HepG2 (cell line): ENCODE results near the gene SERTAD4. TPM values are rescaled to one million over a fixed set of nuclear protein-coding genes. Genes with fewer than 3 reads are reported as not detected.

Experiments
- ATAC-seq: fragments of 200-7000 bp; cut with Tn5 transposase; 3 replicates; pipeline ENCODE4 v1.9.1; 2020; ENCODE audit warnings: mild to moderate bottlenecking, moderate library complexity
- BruUV-seq: library from RNA; stranded (reverse); fragments of 400-500 nt; replicated peaks from 2 replicates; lab custom pipeline; 2021; lab: Mats Ljungman, UMichigan
- CTCF ChIA-PET: fragments of 300-600 bp; formaldehyde crosslinking; extraction: SDS; loops from one replicate; lab custom pipeline; 2021; ENCODE audit warnings: low total read pairs, inconsistent platforms, low intra/inter-chr PET ratio; lab: Yijun Ruan, JAX
- POLR2A ChIA-PET: fragments of 350-600 bp; sonication (Branson Sonifier 250); formaldehyde crosslinking; loops from one replicate; lab custom pipeline; 2020; ENCODE audit warnings: antibody characterized with exemption, inconsistent platforms; lab: Yijun Ruan, JAX
- DNase-seq: peaks from one replicate; pipeline ENCODE4 v3.0.0-alpha.2; 2015; ENCODE audit warnings: low spot score
- FAIRE-seq: peaks from 3 replicates; lab custom pipeline; 2011; peaks lifted over from hg19 to GRCh38; lab: Jason Lieb, UNC
- H2AFZ ChIP-seq: one replicate; pipeline ENCODE4 v1.6.1; 2011; ENCODE audit warnings: low read length, inconsistent platforms
- H3K27ac ChIP-seq: fragments of 300-600 bp; 3 replicates; pipeline ENCODE4 v1.8.0; 2011; ENCODE audit warnings: mixed run types, mild to moderate bottlenecking, mixed read lengths, low read length, inconsistent platforms; ENCODE audit not compliant: insufficient read depth; ENCODE audit errors: extremely low read length
- H3K27me3 ChIP-seq, 2 experiments: fragments of 200-600 bp in 1 of 2; 2 replicates in 1 of 2; 3 replicates in 1 of 2; pipeline versions ENCODE4 v1.6.0 to v1.8.0; 2011; ENCODE audit warnings: low read length in 2 of 2, mild to moderate bottlenecking in 2 of 2, moderate library complexity in 2 of 2, inconsistent platforms in 1 of 2; ENCODE audit not compliant: insufficient read depth in 2 of 2, control insufficient read depth in 1 of 2
- H3K36me3 ChIP-seq, 2 experiments: fragments of 200-600 bp in 1 of 2; replicated peaks in 1 of 2; 2 replicates in 1 of 2; 3 replicates in 1 of 2; pipeline versions ENCODE4 v1.5.1 to v1.8.0; 2011; ENCODE audit warnings: low read length in 2 of 2, inconsistent platforms in 1 of 2; ENCODE audit not compliant: insufficient read depth in 2 of 2, control insufficient read depth in 1 of 2
- H3K4me1 ChIP-seq: 2 replicates; pipeline ENCODE4 v1.5.1; 2012; ENCODE audit warnings: low read length, inconsistent platforms; ENCODE audit not compliant: insufficient read depth
- H3K4me2 ChIP-seq: 2 replicates; pipeline ENCODE4 v1.6.0; 2011; ENCODE audit warnings: low read depth, low read length, inconsistent platforms
- H3K4me3 ChIP-seq, 3 experiments: fragments of 200-600 bp in 1 of 3; sonication (generic), shearing (Covaris generic) in 1 of 3; replicated peaks in 1 of 3; 2 replicates each; pipeline ENCODE4 v1.5.1; 2011 to 2016; ENCODE audit warnings: low read length in 3 of 3, inconsistent platforms in 2 of 3, low read depth in 2 of 3, mild to moderate bottlenecking in 2 of 3, control low read depth in 1 of 3, mixed read lengths in 1 of 3; ENCODE audit not compliant: insufficient read depth in 1 of 3
- H3K79me2 ChIP-seq: one replicate; pipeline ENCODE4 v1.6.1; 2011; ENCODE audit warnings: low read length, inconsistent platforms; ENCODE audit not compliant: insufficient read depth
- H3K9ac ChIP-seq: 2 replicates; pipeline ENCODE4 v1.6.0; 2011; ENCODE audit warnings: mild to moderate bottlenecking, low read depth, low read length, inconsistent platforms; ENCODE audit not compliant: insufficient read depth
- H3K9me3 ChIP-seq: 2 replicates; pipeline ENCODE4 v1.5.1; 2012; ENCODE audit warnings: mild to moderate bottlenecking, low read length
- H4K20me1 ChIP-seq: 2 replicates; pipeline ENCODE4 v1.6.0; 2011; ENCODE audit warnings: inconsistent platforms, mild to moderate bottlenecking, low read length, moderate library complexity; ENCODE audit not compliant: insufficient read depth
- EZH2 ChIP-seq: conservative IDR thresholded peaks from 2 replicates; pipeline ENCODE4 v1.6.1; 2012; ENCODE audit warnings: mild to moderate bottlenecking, low read depth, low read length, moderate library complexity
- FOXA1 ChIP-seq, 2 experiments: fragments of 450-650 bp in 1 of 2; sonication (generic) in 1 of 2; formaldehyde crosslinking in 1 of 2; IDR thresholded peaks; 2 replicates each; pipeline versions ENCODE4 v1.4.0 to v1.6.1; 2016 to 2020; ENCODE audit warnings: missing genetic modification reagents in 1 of 2
- HNRNPLL ChIP-seq: fragments of 200-400 bp; formaldehyde crosslinking; IDR thresholded peaks from 2 replicates; pipeline ENCODE4 v1.6.1; 2017; ENCODE audit warnings: mild to moderate bottlenecking, low read depth, low read length; ENCODE audit not compliant: poor library complexity, severe bottlenecking
- MTF2 ChIP-seq: sonication (generic); formaldehyde crosslinking; IDR thresholded peaks from 2 replicates; pipeline ENCODE4 v1.5.0; 2020; ENCODE audit warnings: missing genetic modification reagents, borderline replicate concordance
- MYC ChIP-seq: sonication (generic); formaldehyde crosslinking; IDR thresholded peaks from 2 replicates; pipeline ENCODE4 v1.9.0; 2021; ENCODE audit warnings: missing genetic modification reagents, borderline replicate concordance
- NFYB ChIP-seq: sonication (generic); formaldehyde crosslinking; IDR thresholded peaks from 2 replicates; pipeline ENCODE4 v1.4.0; 2020; ENCODE audit warnings: missing genetic modification reagents
- PATZ1 ChIP-seq: sonication (generic); formaldehyde crosslinking; IDR thresholded peaks from 2 replicates; pipeline ENCODE4 v1.4.0; 2020; ENCODE audit warnings: missing genetic modification reagents
- SOX13 ChIP-seq, 3 experiments: fragments of 450-650 bp in 1 of 3; sonication (generic) in 1 of 3; formaldehyde crosslinking in 1 of 3; IDR thresholded peaks in 2 of 3; conservative IDR thresholded peaks in 1 of 3; 2 replicates each; pipeline versions ENCODE4 v1.5.0 to v1.6.1; 2016 to 2020; ENCODE audit warnings: antibody characterized with exemption in 1 of 3, mild to moderate bottlenecking in 1 of 3, missing compliant biosample characterization in 1 of 3, missing genetic modification reagents in 1 of 3, moderate library complexity in 1 of 3
- TBX2 ChIP-seq: sonication (generic); formaldehyde crosslinking; IDR thresholded peaks from 2 replicates; pipeline ENCODE4 v1.5.0; 2020; ENCODE audit warnings: missing genetic modification reagents, mild to moderate bottlenecking, borderline replicate concordance
- ZFP1 ChIP-seq: IDR thresholded peaks from 2 replicates; pipeline ENCODE4 v1.6.1; 2016
- WGBS: methylation state at CpG from one replicate; pipeline ENCODE4 v1.1.6; 2017; ENCODE audit warnings: low lambda C conversion rate; 5-methylcytosine and 5-hydroxymethylcytosine counted together
- in situ Hi-C: cut with HindIII; loops from 2 replicates; pipeline ENCODE4 v1.10.0; 2017; ENCODE audit warnings: low pct_unique_long_range_greater_than_20kb; ENCODE audit not compliant: extremely low pct_ligation_motif_present
- intact Hi-C: fragments of 100-400 bp; cut with micrococcal nuclease; formaldehyde crosslinking; loops from one replicate; pipeline ENCODE4 v1.10.0; 2022; ENCODE audit not compliant: unreplicated experiment
- polyA plus RNA-seq, 8 experiments: library from polyadenylated mRNA; depleted of rRNA in 3 of 8; stranded (reverse) in 7 of 8; unstranded in 1 of 8; fragments of >200 nt; fragmentation: Illumina TruSeq in 4 of 8; extraction: Trizol in 4 of 8; gene quantifications; 2 replicates each; pipeline versions ENCODE4 v1.2.1 to v1.2.3, GENCODE V29; 2011 to 2016; ENCODE audit warnings: low read depth in 4 of 8, missing spikeins in 1 of 8, mixed read lengths in 1 of 8; ENCODE audit not compliant: insufficient read depth in 1 of 8
- total RNA-seq, 5 experiments: library from RNA; depleted of rRNA; stranded (reverse); fragments of >200 nt; fragmentation: Illumina TruSeq; extraction: Trizol; gene quantifications; 2 replicates each; pipeline ENCODE4 v1.2.3, GENCODE V29; 2016; ENCODE audit warnings: low read depth in 1 of 5

Gene SERTAD4
- total and polyA plus RNA-seq, 2 of the 13 experiments (the other 11 are each of a cell fraction or from before 2014, with no cell fraction given), result not detected

GRCh38 chr1:210233495-210234328 lies 1.1 kb downstream of the SERTAD4 start:
- peaks cover 4 to 66% of the 10 kb centered on the region in 2 experiments for H3K27me3 ChIP-seq
- ChIA-PET POLR2A (no interaction called here), CTCF (no interaction called here)
- H3K9me3 ChIP-seq, result no peaks in the 10 kb centered on the region
- no peak overlapping the region for H3K9ac ChIP-seq
- in situ Hi-C loops, result no loop called here
- intact Hi-C loops, result loop anchor here (10.0 kb wide), 1 partner anchor 81 kb away; no protein-coding TSS in a partner anchor
- no peaks in the 10 kb centered on the region for H4K20me1 ChIP-seq
- ATAC-seq (peak; percentile 71), DNase-seq (no peak), FAIRE-seq (no peak)
- WGBS, result 3% methylated on average over 41 of the region's 61 CpGs
- no TSS peak for BruUV-seq
- H3K36me3 ChIP-seq, result no peaks in the 10 kb centered on the region
- H3K27ac ChIP-seq, result no peak overlapping the region
- peaks cover 7% of the 10 kb centered on the region; the same call in 1 of the 2 replicates for H3K4me1 ChIP-seq
- H3K79me2 ChIP-seq, result no peaks in the 10 kb centered on the region
- H2AFZ ChIP-seq, result no peak overlapping the region
- peak overlapping the region; percentile 62 for H3K4me2 ChIP-seq
- H3K4me3 ChIP-seq, result peak overlapping the region; percentile 16 to 59 (median 17); a peak in 3 of 6 replicates
- no peak for TF ChIP-seq ZFP1 (CRISPR knock-in tag)
- TF ChIP-seq MYC, result no peak
- 0 out of 2 replicates have a peak, but pooled peaks have one; percentile 21 for TF ChIP-seq PATZ1 (CRISPR knock-in tag)
- peak; percentile 87; the same call in 1 of the 2 replicates for TF ChIP-seq EZH2
- TF ChIP-seq FOXA1 (IDR thresholded peaks at IDR 0.05), result no peak
- TF ChIP-seq FOXA1 (CRISPR knock-in tag; IDR thresholded peaks at IDR 0.05), result peak; percentile 45; the same call in 1 of the 2 replicates
- no peak for TF ChIP-seq NFYB (CRISPR knock-in tag)
- peak; percentile 11; the same call in 1 of the 2 replicates for TF ChIP-seq MTF2 (CRISPR knock-in tag)
- peak; percentile 29 for TF ChIP-seq HNRNPLL
- TF ChIP-seq SOX13 (IDR thresholded peaks at IDR 0.05), result no peak
- peak in 1 of 2 experiments; percentile 9; a peak in 1 of 4 replicates for TF ChIP-seq SOX13 (CRISPR knock-in tag; conservative IDR thresholded peaks at IDR 0.05 in 1 of 2, IDR thresholded peaks at IDR 0.05 in 1 of 2)
- TF ChIP-seq TBX2 (CRISPR knock-in tag), result peak; percentile 26; the same call in 1 of the 2 replicates
